Stimulated activated naive CD8-positive, alpha-beta T cell treated with anti-CD3 and anti-CD28 coated beads, Interleukin-15, Interleukin-2, amounts not matched to agents 100 U/mL and 50 U/mL, for 24 hours (primary cell): ENCODE data around the gene C1QTNF7.

Experiments used
- ATAC-seq: fragments of 150-1000 bp; cut with Tn5 transposase; one replicate; pipeline ENCODE4 v1.10.0; 2021
- DNase-seq: peaks from one replicate; pipeline ENCODE4 v3.0.0; 2021

Gene C1QTNF7

DNA sequence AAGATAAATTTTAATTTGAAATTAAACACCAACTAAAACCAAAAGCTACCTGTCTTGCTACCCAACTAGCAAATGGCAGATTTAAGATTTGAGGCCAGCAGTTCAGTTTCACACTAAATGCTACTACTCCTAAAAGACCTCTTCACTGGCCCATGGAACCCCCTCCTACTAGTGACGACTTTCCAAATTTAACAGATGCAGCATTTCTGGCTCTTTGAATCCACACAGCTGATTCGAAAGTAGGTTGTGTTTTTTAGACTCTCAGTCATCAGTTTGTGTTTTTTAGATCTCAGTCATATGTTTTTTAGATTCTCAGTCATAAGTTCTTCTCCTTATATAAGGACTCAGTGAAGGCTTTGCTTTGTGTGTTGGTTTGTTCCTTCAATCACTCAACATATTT lies 30.8 kb downstream of the C1QTNF7 start:
- DNase-seq (no peak), ATAC-seq (no peak)

DNA sequence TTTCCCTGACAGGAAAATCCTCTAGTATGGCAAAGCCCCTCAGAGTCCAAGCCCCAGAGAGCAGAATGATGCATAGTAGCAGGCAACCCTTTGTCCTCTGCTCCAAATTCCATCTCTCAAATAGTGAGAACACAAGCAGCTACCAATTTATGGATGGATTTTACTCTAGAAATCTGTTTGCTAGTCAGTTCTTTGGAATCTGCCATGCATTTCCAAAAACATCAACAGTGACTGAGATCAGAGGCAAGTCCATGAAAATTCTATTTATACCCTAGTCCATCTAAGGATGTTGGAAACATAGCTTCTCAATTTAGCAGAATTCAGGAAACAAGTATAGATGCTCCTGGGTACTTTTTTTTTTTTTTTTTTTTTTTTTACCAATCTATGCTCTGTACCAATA lies 31.9 kb downstream of the C1QTNF7 start:
- DNase-seq = no peak
- no peak for ATAC-seq

DNA sequence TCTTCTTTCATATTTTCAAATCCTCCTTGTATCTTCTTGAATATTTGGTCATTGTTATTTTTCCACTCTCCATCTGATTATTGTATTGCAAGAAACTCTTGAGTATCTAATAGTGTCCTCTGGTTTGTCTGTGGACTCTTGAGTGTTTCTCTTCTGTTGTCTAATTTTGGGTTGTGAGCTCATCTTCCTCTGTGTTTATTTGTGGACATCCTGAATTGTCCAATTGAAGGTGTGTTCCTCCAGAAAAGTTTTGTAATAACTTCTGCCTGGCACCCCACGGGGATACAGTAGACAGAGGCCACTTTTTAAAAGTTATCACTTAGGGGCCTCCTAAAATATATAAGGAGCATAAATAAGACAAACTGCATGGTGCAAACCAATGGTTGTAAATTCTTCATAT lies 38.8 kb downstream of the C1QTNF7 start:
- ATAC-seq = no peak

DNA sequence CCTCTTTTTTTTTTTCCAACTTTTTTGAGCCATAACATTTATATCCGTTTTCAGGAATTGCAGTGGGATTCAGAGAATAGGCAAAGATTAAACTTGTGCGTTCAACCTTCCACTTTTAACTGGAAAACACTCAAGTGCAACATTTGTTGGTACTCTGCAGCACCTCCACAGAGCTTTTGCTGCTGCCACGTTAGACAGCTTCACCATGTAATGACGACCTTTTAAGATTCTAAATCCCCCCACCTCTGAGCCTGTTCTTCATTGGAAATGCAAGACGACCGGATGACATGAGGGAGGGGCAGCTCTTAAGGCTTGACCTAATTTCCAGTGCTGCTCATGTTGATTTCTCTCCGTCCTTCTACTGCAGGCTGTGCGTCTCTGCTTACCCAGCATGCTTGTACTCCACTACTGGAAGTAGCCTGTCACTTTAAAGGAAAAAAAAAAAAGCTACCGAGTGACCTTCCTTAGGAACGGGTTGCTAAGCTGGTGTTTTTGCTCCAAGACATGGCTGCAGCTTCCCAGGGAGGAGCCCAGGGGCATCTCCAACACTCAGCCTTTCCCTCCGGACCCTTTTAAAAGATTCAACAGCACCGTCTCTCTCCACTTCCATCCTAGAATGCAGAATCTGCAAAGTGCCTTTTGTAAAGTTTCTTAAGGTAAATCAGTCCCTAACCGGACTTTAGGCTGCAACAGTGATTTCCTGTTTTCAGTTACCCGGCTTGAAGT lies 41.7 kb downstream of the C1QTNF7 start, which contains the start of gene CC2D2A:
Gene CC2D2A (plus strand): TSS at position 481 of the 726 bp plus-strand sequence. CDS start 6,051 bp downstream, outside the sequence.
- ATAC-seq = no peak
- DNase-seq = no peak

More for the DNA sequence above, 38.8 kb downstream of the C1QTNF7 start:
- no peak for DNase-seq

DNA sequence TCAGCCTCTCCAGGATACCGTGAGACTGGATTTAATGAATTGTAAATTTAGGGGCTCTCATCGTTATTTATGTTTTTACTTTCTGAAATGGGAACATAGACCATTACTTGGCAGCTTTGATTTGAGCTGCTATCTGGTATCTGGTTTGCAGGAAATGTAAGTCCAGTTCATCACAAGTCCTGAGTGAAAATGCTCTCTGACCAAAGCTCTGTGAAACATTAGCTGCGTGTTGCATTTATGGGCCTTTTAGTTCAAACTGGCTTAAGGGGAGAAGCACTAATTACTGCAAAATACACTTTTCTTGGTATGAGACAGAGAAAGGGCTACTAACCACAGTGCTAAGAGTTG lies 42.3 kb downstream of the C1QTNF7 start:
- ATAC-seq = no peak

DNA sequence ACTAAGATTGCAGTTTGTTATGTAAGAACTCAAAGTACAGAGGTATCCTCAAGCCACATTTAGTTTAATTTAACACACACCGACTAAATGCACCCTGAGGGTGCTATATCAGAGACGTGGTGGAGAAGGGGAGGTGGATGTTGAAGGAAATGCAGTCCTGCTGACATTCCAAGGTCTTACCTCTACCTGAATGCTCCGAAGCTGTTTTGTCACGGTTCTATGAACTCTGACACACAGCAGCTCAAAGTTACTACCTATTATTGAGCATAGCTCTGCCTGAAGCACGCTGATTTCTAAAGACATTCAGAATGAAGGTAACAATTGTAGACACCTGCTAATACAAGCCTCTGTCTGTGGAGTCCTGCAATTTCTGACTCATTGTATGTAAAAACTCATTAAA lies 48.6 kb downstream of the C1QTNF7 start:
- DNase-seq (no peak), ATAC-seq (no peak)

More for the DNA sequence above, 42.3 kb downstream of the C1QTNF7 start:
- no peak for DNase-seq

DNA sequence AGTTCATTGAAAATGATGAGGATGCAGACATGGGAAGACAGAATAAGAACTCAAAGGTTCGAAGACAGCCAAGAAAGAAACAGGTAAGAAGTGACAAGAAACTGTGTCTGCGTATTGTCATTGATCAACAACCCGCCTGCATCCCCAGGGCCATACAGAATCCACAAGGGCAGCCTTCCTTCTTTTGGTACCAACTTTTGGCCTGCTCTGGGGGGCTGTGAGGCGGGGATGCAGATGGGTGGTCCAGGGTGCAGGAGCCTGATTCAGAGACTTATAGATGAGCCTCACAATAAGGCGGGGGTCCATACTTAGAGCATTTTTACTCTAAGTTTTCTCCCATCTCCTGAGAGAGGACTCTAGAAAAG lies 50.9 kb downstream of the C1QTNF7 start:
- ATAC-seq (no peak), DNase-seq (no peak)

DNA sequence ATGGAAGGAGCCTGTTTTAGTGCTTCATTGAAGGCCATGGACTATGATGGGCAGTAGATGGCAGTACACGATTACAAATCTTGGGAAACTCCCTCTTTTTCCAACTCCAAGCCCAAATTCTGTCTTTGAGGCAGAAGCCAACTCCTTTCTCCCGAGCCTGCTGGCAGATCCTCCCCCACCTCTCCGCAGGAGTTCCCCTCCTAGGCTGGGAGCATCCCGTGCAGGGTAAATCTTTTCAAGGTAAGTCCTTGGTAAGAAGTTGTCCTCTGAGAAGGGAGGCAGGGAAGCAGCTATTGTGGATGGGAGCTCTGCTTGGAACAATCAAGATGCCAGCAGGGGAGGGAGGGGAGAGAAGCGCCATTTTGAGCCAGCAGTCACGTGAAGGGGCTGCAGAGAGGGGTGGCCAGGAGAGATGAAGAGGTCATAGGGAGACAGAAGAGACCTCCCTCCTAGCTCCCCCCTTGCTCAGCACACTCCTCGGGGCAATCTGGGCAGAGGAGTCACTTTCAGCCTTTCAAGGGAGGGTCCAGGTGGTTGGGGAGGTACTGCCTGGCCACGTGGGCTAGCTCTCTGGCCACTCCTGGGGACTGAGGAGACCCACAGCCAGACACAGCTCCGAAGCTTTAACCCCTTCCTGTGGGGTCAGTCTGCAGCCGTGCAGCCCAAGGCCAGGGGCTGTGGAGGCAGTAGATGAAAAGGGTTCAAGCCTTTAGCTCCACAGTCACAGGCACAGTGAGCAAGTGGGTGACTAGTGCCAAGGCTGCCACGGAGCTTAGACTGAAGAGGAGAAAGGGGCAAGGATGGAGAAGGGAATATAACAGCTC lies 51.5 kb downstream of the C1QTNF7 start:
- ATAC-seq = peak; percentile 36

DNA sequence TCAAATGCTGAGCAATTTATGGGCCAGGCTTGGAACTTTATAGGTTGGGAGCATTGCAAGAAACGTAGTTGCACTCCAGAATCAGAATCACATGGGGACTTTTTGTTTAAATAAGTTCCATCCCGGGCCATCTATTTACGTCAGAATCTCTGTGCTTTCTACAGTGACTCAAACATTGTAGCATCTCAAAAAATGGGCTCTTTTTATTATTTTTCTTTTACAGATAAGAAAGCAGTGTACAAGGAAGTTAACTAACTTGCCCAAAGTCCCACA lies 52.0 kb downstream of the C1QTNF7 start:
- ATAC-seq = no peak
- DNase-seq = no peak

More for the DNA sequence above, 51.5 kb downstream of the C1QTNF7 start:
- no peak for DNase-seq

DNA sequence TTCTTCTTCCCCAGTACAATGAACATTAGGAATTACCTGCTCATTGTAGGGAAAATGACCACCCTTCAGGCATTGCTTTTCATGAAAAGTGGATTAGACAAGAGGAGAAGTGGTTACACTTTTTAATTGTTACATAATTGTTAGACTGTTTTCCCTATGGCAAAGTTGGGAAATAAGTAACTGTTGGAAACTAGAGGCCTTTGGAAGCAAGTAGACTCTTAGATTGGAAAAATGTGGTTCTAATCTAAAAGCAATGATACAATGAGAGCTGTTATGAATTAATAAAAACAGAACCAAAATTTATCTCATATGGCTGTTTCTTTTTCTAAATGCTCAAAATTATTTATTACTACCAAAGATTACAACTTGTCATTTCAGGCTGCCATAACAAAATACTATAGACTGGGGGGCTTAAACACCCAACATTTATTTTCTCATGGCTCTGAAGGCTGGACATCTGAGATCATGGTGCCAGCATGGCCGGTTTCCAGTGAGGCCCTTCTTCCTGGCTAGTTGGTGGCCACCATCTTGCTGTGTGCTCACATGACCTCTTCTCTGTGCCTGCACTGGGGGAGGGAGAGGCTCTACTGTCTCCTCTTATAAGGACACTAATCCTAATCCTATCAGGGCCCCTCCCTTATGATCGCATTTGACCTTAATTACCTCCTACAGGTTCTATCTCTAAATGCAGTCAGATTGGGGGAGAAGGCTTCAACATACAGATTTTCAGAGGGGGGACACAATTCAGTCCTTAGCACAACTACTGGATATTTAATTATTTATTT lies 54.3 kb downstream of the C1QTNF7 start:
- no peak for ATAC-seq
- no peak for DNase-seq

DNA sequence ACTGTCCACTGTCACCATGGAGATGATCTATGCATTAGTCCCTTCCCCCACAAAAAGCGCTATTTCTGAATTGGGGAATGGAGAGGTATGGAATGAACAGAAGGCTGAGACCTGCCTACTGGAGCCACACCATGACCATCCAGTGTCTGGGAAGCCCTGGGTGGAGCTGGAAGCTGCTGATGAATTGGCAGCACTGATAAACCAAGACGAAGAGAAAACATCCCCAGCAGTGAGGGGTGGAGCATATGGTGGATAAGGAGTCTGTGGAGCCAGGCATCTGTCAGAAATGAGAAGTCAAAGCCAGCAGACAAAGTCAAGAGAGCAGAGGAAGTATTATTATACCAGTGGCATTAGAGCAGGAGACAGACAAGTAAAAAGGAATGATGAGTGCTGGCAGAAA lies 55.0 kb downstream of the C1QTNF7 start:
- no peak for ATAC-seq
- DNase-seq = no peak

DNA sequence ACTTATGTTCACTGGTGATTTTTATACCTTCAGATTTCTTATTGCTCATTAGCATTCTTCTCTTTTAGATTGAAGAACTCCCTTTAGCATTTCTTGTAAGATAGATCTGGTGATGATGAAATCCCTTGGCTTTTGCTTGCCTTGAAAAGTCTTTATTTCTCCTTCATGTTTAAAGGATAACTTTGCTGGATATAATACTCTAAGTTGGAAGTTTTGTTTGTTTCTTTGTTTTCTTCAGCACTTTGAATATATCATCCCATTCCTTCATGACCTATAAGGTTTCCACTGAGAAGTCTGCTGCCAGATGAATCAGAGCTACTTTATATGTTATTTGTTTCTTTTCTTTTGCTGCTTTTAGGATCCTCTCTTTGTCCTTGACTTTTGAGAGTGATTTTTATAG lies 60.3 kb downstream of the C1QTNF7 start:
- DNase-seq = no peak
- ATAC-seq = no peak

DNA sequence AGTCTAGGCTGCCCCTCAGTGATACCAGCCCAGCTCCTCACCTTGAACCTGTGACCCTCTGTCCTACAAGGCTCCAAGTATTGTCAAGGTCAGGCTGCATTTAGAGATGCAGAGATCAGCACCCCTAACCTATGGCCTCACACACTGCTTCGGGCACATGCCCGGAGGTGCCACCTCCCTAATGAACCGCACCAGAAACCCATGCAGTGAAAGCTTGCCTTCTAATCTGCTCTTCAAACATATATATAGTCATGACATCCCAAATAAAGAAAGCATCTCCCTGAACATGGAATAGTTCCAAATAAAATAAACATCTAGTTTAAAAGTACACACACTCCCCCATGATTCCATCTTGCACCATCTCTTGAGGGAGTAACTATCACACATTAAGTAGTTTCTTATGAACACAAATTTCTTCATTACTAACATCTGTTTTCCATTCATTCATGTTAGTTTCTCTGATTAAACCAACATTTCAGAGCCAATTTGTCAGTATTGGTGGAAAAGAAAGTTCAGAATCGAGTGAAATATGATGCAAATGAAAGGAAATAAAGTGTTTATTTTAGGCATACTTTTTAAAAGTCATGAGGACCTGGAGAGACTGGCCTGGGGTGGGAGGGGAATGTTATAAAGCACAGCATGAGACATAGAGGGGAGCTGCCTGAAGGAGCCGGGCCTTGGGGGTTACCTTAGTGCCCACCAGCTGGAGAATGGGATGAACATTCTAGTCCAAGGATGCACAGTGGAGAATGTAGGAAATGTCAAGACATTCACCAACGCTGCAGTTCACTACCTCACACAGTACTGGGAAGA lies 61.0 kb downstream of the C1QTNF7 start:
- no peak for ATAC-seq

DNA sequence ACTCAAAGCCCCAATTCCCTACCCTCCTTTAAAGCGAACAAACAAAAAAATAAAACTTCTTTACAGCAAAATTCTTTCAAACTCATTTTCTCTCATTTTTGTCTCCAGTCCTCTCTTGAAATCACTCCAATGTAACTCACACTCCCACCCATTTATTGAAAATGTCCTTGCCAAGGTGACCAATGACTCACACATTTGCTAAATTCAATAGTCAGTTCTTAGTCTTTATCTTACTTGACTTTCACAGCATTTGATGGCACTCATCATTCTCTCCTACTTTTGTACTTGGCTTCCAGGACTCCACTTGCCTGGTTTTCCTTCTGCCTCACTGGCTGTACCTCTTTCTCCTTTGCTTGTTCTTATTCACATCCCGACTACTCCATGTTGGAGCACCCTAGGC lies 61.7 kb downstream of the C1QTNF7 start:
- DNase-seq (no peak), ATAC-seq (no peak)

More for the DNA sequence above, 61.0 kb downstream of the C1QTNF7 start:
- DNase-seq = no peak

DNA sequence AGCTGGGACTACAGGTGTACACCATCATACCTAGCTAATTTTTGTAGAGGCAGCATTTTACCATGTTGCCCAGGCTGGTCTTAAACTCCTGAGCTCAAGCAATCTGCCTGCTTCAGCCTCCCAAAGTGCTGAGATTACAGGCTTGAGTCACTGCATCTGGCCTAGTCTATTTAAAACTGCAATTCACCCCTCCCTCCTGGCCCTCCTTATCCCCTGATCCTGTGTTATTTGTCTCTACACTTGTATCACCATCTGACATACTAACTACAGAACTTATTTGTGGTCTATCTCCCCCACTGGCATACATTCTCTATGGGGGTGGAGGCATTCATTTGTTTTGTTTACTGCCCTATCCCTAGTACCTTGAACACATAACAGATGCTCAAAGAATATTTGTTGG lies 65.6 kb downstream of the C1QTNF7 start:
- DNase-seq = no peak
- ATAC-seq = no peak

DNA sequence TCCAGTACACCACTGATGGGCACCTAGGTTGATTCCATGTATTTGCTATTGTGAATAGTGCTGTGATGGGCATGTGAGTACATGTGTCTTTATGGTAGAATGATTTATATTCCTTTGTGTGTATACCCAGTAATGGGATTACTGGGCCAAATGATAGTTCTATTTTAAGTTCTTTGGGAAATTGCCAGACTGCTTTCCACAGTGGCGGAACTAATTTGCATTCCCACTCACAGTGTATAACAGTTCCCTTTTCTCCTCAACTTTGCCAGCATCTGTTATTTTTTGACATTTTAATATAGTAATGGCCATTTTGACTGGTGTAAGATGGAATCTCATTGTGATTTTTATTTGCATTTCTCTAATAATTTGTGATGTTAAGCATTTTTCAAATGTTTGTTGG lies 67.8 kb downstream of the C1QTNF7 start:
- DNase-seq (no peak), ATAC-seq (no peak)
